Memory B cell (primary cell): ENCODE data around the gene ASPHD2.

Source experiments
- ATAC-seq: fragments of 150-1000 bp; cut with Tn5 transposase; 2 replicates; pipeline ENCODE4 v1.10.0; 2021; ENCODE audit warnings: low read depth, mild to moderate bottlenecking, moderate library complexity
- DNase-seq, 2 donors: peaks; one replicate each; pipeline ENCODE4 v3.0.0; 2022; ENCODE audit warnings: low spot score in 2 of 2
- H3K27ac Mint-ChIP-seq: one replicate; pipeline ENCODE4 v1.8.0; 2022; ENCODE audit warnings: mild to moderate bottlenecking, moderate library complexity, mixed read lengths
- H3K27me3 Mint-ChIP-seq: one replicate; pipeline ENCODE4 v1.8.0; 2022; ENCODE audit warnings: mixed read lengths
- H3K36me3 Mint-ChIP-seq: one replicate; pipeline ENCODE4 v1.8.0; 2022; ENCODE audit warnings: mild to moderate bottlenecking, mixed read lengths
- H3K4me1 Mint-ChIP-seq: one replicate; pipeline ENCODE4 v1.8.0; 2022; ENCODE audit warnings: mixed read lengths
- H3K4me3 Mint-ChIP-seq: one replicate; pipeline ENCODE4 v1.8.0; 2022; ENCODE audit warnings: mild to moderate bottlenecking, moderate library complexity, mixed read lengths
- H3K9me3 Mint-ChIP-seq: one replicate; pipeline ENCODE4 v1.8.0; 2022; ENCODE audit warnings: mixed read lengths

ASPHD2 gene

GRCh38 chr22:26463101-26463661 lies 34.1 kb downstream of the ASPHD2 start:
- no peaks in the 10 kb centered on the region for H3K9me3 Mint-ChIP-seq
- H3K4me3 Mint-ChIP-seq = no peak overlapping the region
- ATAC-seq = no peak
- peaks cover 31% of the 10 kb centered on the region for H3K36me3 Mint-ChIP-seq
- H3K4me1 Mint-ChIP-seq = peaks cover 2% of the 10 kb centered on the region
- no peak for DNase-seq
- no peak overlapping the region for H3K27ac Mint-ChIP-seq
- no peaks in the 10 kb centered on the region for H3K27me3 Mint-ChIP-seq

GRCh38 chr22:26463688-26464087 lies 34.6 kb downstream of the ASPHD2 start:
- Mint-ChIP-seq H3K4me3 (no peak overlapping the region), H3K27me3 (no peaks in the 10 kb centered on the region), H3K4me1 (peaks cover 2% of the 10 kb centered on the region), H3K9me3 (no peaks in the 10 kb centered on the region), H3K27ac (no peak overlapping the region), H3K36me3 (peaks cover 32% of the 10 kb centered on the region)
- DNase-seq (no peak), ATAC-seq (no peak)

GRCh38 chr22:26464312-26464711 lies 35.3 kb downstream of the ASPHD2 start:
- H3K4me1 Mint-ChIP-seq = peaks cover 2% of the 10 kb centered on the region
- no peaks in the 10 kb centered on the region for H3K27me3 Mint-ChIP-seq
- DNase-seq (no peak), ATAC-seq (no peak)
- H3K9me3 Mint-ChIP-seq = no peaks in the 10 kb centered on the region
- no peak overlapping the region for H3K4me3 Mint-ChIP-seq
- no peak overlapping the region for H3K27ac Mint-ChIP-seq
- peaks cover 37% of the 10 kb centered on the region for H3K36me3 Mint-ChIP-seq

GRCh38 chr22:26466196-26466595 lies 37.1 kb downstream of the ASPHD2 start:
- no peak overlapping the region for H3K27ac Mint-ChIP-seq
- no peak for DNase-seq
- H3K4me3 Mint-ChIP-seq = no peak overlapping the region
- ATAC-seq = no peak
- H3K36me3 Mint-ChIP-seq = peaks cover 37% of the 10 kb centered on the region
- peaks cover 2% of the 10 kb centered on the region for H3K4me1 Mint-ChIP-seq
- no peaks in the 10 kb centered on the region for H3K9me3 Mint-ChIP-seq
- no peaks in the 10 kb centered on the region for H3K27me3 Mint-ChIP-seq

GRCh38 chr22:26470807-26471206 lies 41.7 kb downstream of the ASPHD2 start:
- Mint-ChIP-seq H3K27me3 (no peaks in the 10 kb centered on the region), H3K9me3 (no peaks in the 10 kb centered on the region), H3K36me3 (peaks cover 33% of the 10 kb centered on the region), H3K4me3 (no peak overlapping the region), H3K27ac (no peak overlapping the region), H3K4me1 (peaks cover 3% of the 10 kb centered on the region)
- DNase-seq (no peak), ATAC-seq (no peak)

GRCh38 chr22:26471522-26471921 lies 42.5 kb downstream of the ASPHD2 start:
- Mint-ChIP-seq H3K27me3 (no peaks in the 10 kb centered on the region), H3K9me3 (no peaks in the 10 kb centered on the region), H3K4me1 (peaks cover 3% of the 10 kb centered on the region), H3K27ac (no peak overlapping the region), H3K4me3 (no peak overlapping the region), H3K36me3 (peaks cover 31% of the 10 kb centered on the region)
- DNase-seq (no peak), ATAC-seq (no peak)

- Mint-ChIP-seq H3K27ac (no peak overlapping the region), H3K9me3 (no peaks in the 10 kb centered on the region), H3K36me3 (peaks cover 29% of the 10 kb centered on the region), H3K4me3 (no peak overlapping the region), H3K27me3 (no peaks in the 10 kb centered on the region), H3K4me1 (peaks cover 17% of the 10 kb centered on the region)
- ATAC-seq = no peak
- no peak for DNase-seq
These were observed 45.6 kb downstream of the ASPHD2 start for GRCh38 chr22:26474682-26475081.

- Mint-ChIP-seq H3K4me3 (no peak overlapping the region), H3K36me3 (peaks cover 30% of the 10 kb centered on the region), H3K9me3 (no peaks in the 10 kb centered on the region), H3K4me1 (peaks cover 33% of the 10 kb centered on the region), H3K27ac (no peak overlapping the region), H3K27me3 (no peaks in the 10 kb centered on the region)
- no peak for DNase-seq
- no peak for ATAC-seq
These were observed 47.8 kb downstream of the ASPHD2 start for GRCh38 chr22:26476705-26477340.

- ATAC-seq = no peak
- Mint-ChIP-seq H3K36me3 (peaks cover 30% of the 10 kb centered on the region), H3K9me3 (no peaks in the 10 kb centered on the region), H3K4me1 (peaks cover 38% of the 10 kb centered on the region), H3K4me3 (no peak overlapping the region), H3K27me3 (no peaks in the 10 kb centered on the region), H3K27ac (peak overlapping the region; percentile 46)
- DNase-seq = no peak
These were observed 48.3 kb downstream of the ASPHD2 start for GRCh38 chr22:26477341-26477731.

- no peaks in the 10 kb centered on the region for H3K9me3 Mint-ChIP-seq
- peaks cover 48% of the 10 kb centered on the region for H3K4me1 Mint-ChIP-seq
- H3K27ac Mint-ChIP-seq = peak overlapping the region; percentile 99
- no peak for DNase-seq
- H3K36me3 Mint-ChIP-seq = peaks cover 22% of the 10 kb centered on the region
- H3K27me3 Mint-ChIP-seq = no peaks in the 10 kb centered on the region
- peak overlapping the region; percentile 76 for H3K4me3 Mint-ChIP-seq
- ATAC-seq = no peak
These were observed 50.2 kb downstream of the ASPHD2 start for GRCh38 chr22:26479043-26479791.

- peak overlapping the region; percentile 99 for H3K27ac Mint-ChIP-seq
- DNase-seq (no peak), ATAC-seq (peak; percentile 7)
- H3K4me1 Mint-ChIP-seq = peaks cover 53% of the 10 kb centered on the region
- no peaks in the 10 kb centered on the region for H3K9me3 Mint-ChIP-seq
- no peaks in the 10 kb centered on the region for H3K27me3 Mint-ChIP-seq
- peak overlapping the region; percentile 76 for H3K4me3 Mint-ChIP-seq
- peaks cover 20% of the 10 kb centered on the region for H3K36me3 Mint-ChIP-seq
These were observed 50.9 kb downstream of the ASPHD2 start for GRCh38 chr22:26479792-26480610.

GRCh38 chr22:26480611-26480932 lies 51.5 kb downstream of the ASPHD2 start:
- Mint-ChIP-seq H3K27me3 (no peaks in the 10 kb centered on the region), H3K4me1 (peaks cover 59% of the 10 kb centered on the region), H3K9me3 (no peaks in the 10 kb centered on the region), H3K36me3 (peaks cover 19% of the 10 kb centered on the region), H3K27ac (peak overlapping the region; percentile 99), H3K4me3 (peak overlapping the region; percentile 65)
- DNase-seq (no peak), ATAC-seq (no peak)

GRCh38 chr22:26481112-26481693 lies 52.1 kb downstream of the ASPHD2 start:
- H3K4me3 Mint-ChIP-seq = peak overlapping the region; percentile 65
- no peak for ATAC-seq
- no peaks in the 10 kb centered on the region for H3K9me3 Mint-ChIP-seq
- H3K36me3 Mint-ChIP-seq = peaks cover 19% of the 10 kb centered on the region
- peaks cover 62% of the 10 kb centered on the region for H3K4me1 Mint-ChIP-seq
- H3K27ac Mint-ChIP-seq = peak overlapping the region; percentile 99
- DNase-seq = no peak
- no peaks in the 10 kb centered on the region for H3K27me3 Mint-ChIP-seq

- DNase-seq (no peak), ATAC-seq (no peak)
- Mint-ChIP-seq H3K36me3 (peaks cover 16% of the 10 kb centered on the region), H3K4me1 (peaks cover 64% of the 10 kb centered on the region), H3K27ac (peak overlapping the region; percentile 99), H3K9me3 (no peaks in the 10 kb centered on the region), H3K27me3 (no peaks in the 10 kb centered on the region), H3K4me3 (peak overlapping the region; percentile 91)
These were observed 52.6 kb downstream of the ASPHD2 start for GRCh38 chr22:26481694-26482093.
